Heart right ventricle (tissue), 16 donors: Measurements from ENCODE around the gene NECTIN4. TPM values are rescaled to one million over a fixed set of nuclear protein-coding genes. Genes with fewer than 3 reads are reported as not detected.
"Not testable (repeated sequence)": the region's sequence is repeated elsewhere in the genome, so short reads cannot be mapped to it uniquely, and the experiment has no call there.

Source experiments
- ATAC-seq, 8 donors: fragments of 200-7000 bp; cut with Tn5 transposase; one replicate each; pipeline ENCODE4 v1.9.1; 2020; ENCODE audit warnings: mild to moderate bottlenecking in 8 of 8, moderate library complexity in 8 of 8, moderate number of reproducible peaks in 1 of 8
- DNase-seq, 2 donors: peaks; one replicate each; pipeline ENCODE4 v3.0.0-alpha.2; 2020
- H3K27ac ChIP-seq, 10 donors: fragments of 200-600 bp; sonication (generic) in 2 of 10; one replicate each; pipeline versions ENCODE4 v1.5.0 to v1.8.0; 2020 to 2022; ENCODE audit warnings: mild to moderate bottlenecking in 3 of 10
- H3K27me3 ChIP-seq, 7 donors: fragments of 200-600 bp; one replicate each; pipeline ENCODE4 v1.8.0; 2021 to 2022; ENCODE audit warnings: mild to moderate bottlenecking in 2 of 7
- H3K36me3 ChIP-seq, 9 donors: fragments of 200-600 bp; sonication (generic) in 1 of 9; one replicate each; pipeline versions ENCODE4 v1.5.0 to v1.8.0; 2020 to 2022; ENCODE audit warnings: mild to moderate bottlenecking in 2 of 9
- H3K4me1 ChIP-seq, 9 donors: fragments of 200-600 bp; sonication (generic) in 1 of 9; one replicate each; pipeline versions ENCODE4 v1.5.0 to v1.8.0; 2020 to 2022; ENCODE audit warnings: mild to moderate bottlenecking in 4 of 9
- H3K4me3 ChIP-seq, 10 donors: fragments of 200-600 bp; sonication (generic) in 2 of 10; one replicate each; pipeline versions ENCODE4 v1.5.0 to v1.8.0; 2020 to 2022; ENCODE audit warnings: mild to moderate bottlenecking in 7 of 10, moderate library complexity in 2 of 10
- H3K9me3 ChIP-seq, 11 donors: fragments of 200-600 bp in 10 of 11; sonication (generic) in 2 of 11; one replicate each; pipeline versions ENCODE4 v1.5.0 to v1.8.0; 2013 to 2022; ENCODE audit warnings: mild to moderate bottlenecking in 2 of 11, control low read depth in 1 of 11, moderate library complexity in 1 of 11
- CTCF ChIP-seq, 9 donors: fragments of 200-600 bp; sonication (generic) in 2 of 9; IDR thresholded peaks; one replicate each; pipeline versions ENCODE4 v1.5.0 to v1.8.0; 2021 to 2022; ENCODE audit warnings: antibody characterized with exemption in 9 of 9, mild to moderate bottlenecking in 5 of 9, moderate library complexity in 1 of 9
- WGBS, 2 donors: extraction: QIAGEN DNeasy Blood & Tissue Kit; methylation state at CpG; one replicate each; pipeline ENCODE4 v1.1.7; 2013; ENCODE audit warnings: inconsistent platforms in 1 of 2; 5-methylcytosine and 5-hydroxymethylcytosine counted together
- intact Hi-C, 10 donors: fragments of 100-400 bp; cut with DNase I; formaldehyde crosslinking; loops; one replicate each; pipeline versions ENCODE4 v1.11.1 to v1.14.2; 2022
- polyA plus RNA-seq, 2 donors: library from polyadenylated mRNA; stranded (reverse); fragments of 200-250 nt; gene quantifications; one replicate each; pipeline ENCODE4 v1.2.3, GENCODE V29; 2013
- total RNA-seq, 10 donors: library from RNA; stranded (reverse); fragmentation: NEBNext Ultra II Directional in 3 of 10; extraction: Animal tissue kit (Norgen Biotek cat#: 25700) in 3 of 10; gene quantifications; one replicate each; pipeline versions ENCODE4 v1.2.1 to v1.2.4, GENCODE V29; 2021 to 2023
- donor health status: Arrhythmogenic right ventricular cardiomyopathy.
- donor health status: ischemic (EF 13 %, LVEDD 7.1; RV severe dilation, severe dysfunction).
- donor health status: healthy with polysubstance abuse.
- donor health status: DM: no; HTN: yes; CAD: no.
- donor health status: DM: no; HTN: no; CAD: no.
- donor health status: ischemic (EF 25% LVEDD 6.9; RV normal size, moderate dysfunction).
- donor health status: ischemic (EF 25% LVEDD 5.7; RV mildly dilated, moderate dysfunction).
- donor health status: healthy.
- donor health status: DM: yes; HTN: yes; CAD: no.
- donor health status: Ischemic cardiomyopathy.
- donor health status: ischemic (EF 35%, LVEDD 5.7; RV mildly dilated, moderate dysfunction).
- donor health status: nonischemic (EF 11% LVEDD 7.7; RV severe dilation, severe dysfunction).
- donor health status: DM: yes; HTN: yes; CAD: no.
- donor health status: PGD.
- donor health status: ischemic (EF 29% LVEDD 5.4; RV normal size, mild dysfunction).
- donor health status: nonischemic (EF 23%, LVEDD 6.1; RV moderate dilation, normal function).

The NECTIN4 gene
- total and polyA plus RNA-seq, 12 donors = 0.06 to 0.19 TPM; not detected in 10

- Histone ChIP-seq H3K9me3 (no peaks in the 10 kb centered on the region), H3K4me3 (peak overlapping the region; percentile 23 to 66 (median 58)), H3K27ac (peak overlapping the region in 4 of 10 donors; percentile 35 to 66 (median 56)), H3K4me1 (peaks cover 0 to 25% (median 0%) of the 10 kb centered on the region in 9 donors), H3K27me3 (no peaks in the 10 kb centered on the region), H3K36me3 (peaks cover 0 to 44% (median 39%) of the 10 kb centered on the region in 9 donors)
- DNase-seq = no peak
- 62 to 70% methylated on average over 21 of the region's 21 CpGs for WGBS, 2 donors
- ATAC-seq = peak in 1 of 8 donors; percentile 32
- intact Hi-C loops = no loop called here
- no peak for TF ChIP-seq CTCF (IDR thresholded peaks at IDR 0.05)
Observed at GRCh38 chr1:161037661-161038522, 51.5 kb downstream of the NECTIN4 start.

- intact Hi-C loops = no loop called here
- Histone ChIP-seq H3K27ac (no peak overlapping the region), H3K9me3 (no peaks in the 10 kb centered on the region), H3K36me3 (peaks cover 0 to 3% (median 0%) of the 10 kb centered on the region in 9 donors), H3K4me1 (peaks cover 0 to 26% (median 0%) of the 10 kb centered on the region in 9 donors), H3K4me3 (no peak overlapping the region), H3K27me3 (no peaks in the 10 kb centered on the region)
- no peak for DNase-seq
- WGBS, 2 donors = 97 to 98% methylated on average over 3 of the region's 3 CpGs
- no peak for ATAC-seq
- TF ChIP-seq CTCF (IDR thresholded peaks at IDR 0.05) = no peak
Observed at GRCh38 chr1:161033751-161034150, 55.6 kb downstream of the NECTIN4 start.

- Histone ChIP-seq H3K4me3 (no peak overlapping the region), H3K9me3 (no peaks in the 10 kb centered on the region), H3K4me1 (peaks cover 0 to 17% (median 0%) of the 10 kb centered on the region in 9 donors), H3K27ac (no peak overlapping the region), H3K36me3 (no peaks in the 10 kb centered on the region), H3K27me3 (no peaks in the 10 kb centered on the region)
- ATAC-seq = no peak
- intact Hi-C loops = no loop called here
- WGBS, 2 donors = 38 to 50% methylated on average over 1 of the region's 1 CpG
- no peak for DNase-seq
- TF ChIP-seq CTCF (IDR thresholded peaks at IDR 0.05) = no peak
Observed at GRCh38 chr1:161032409-161032808, 56.9 kb downstream of the NECTIN4 start.

- Histone ChIP-seq H3K27ac (no peak overlapping the region), H3K4me3 (no peak overlapping the region), H3K36me3 (no peaks in the 10 kb centered on the region), H3K4me1 (peaks cover 0 to 17% (median 0%) of the 10 kb centered on the region in 9 donors), H3K9me3 (no peaks in the 10 kb centered on the region), H3K27me3 (no peaks in the 10 kb centered on the region)
- ATAC-seq (no peak), DNase-seq (no peak)
- WGBS, 2 donors = 62 to 74% methylated on average over 2 of the region's 2 CpGs
- no peak for TF ChIP-seq CTCF (IDR thresholded peaks at IDR 0.05)
- intact Hi-C loops = no loop called here
Observed at GRCh38 chr1:161031874-161032273, 57.5 kb downstream of the NECTIN4 start.

GRCh38 chr1:161029466-161029865 lies 59.9 kb downstream of the NECTIN4 start:
- H3K36me3 ChIP-seq, H3K9me3 ChIP-seq, DNase-seq, H3K4me3 ChIP-seq, ATAC-seq, H3K27ac ChIP-seq, H3K27me3 ChIP-seq, intact Hi-C loops: not testable (repeated sequence)
- H3K4me1 ChIP-seq = peaks cover 0 to 17% (median 0%) of the 10 kb centered on the region in 9 donors
- 96 to 97% methylated on average over 29 to 31 of the region's 32 CpGs for WGBS, 2 donors

GRCh38 chr1:161026954-161027353 lies 62.4 kb downstream of the NECTIN4 start:
- H3K9me3 ChIP-seq, H3K4me3 ChIP-seq, DNase-seq, H3K4me1 ChIP-seq, ATAC-seq, H3K27ac ChIP-seq, H3K36me3 ChIP-seq, intact Hi-C loops: not testable (repeated sequence)
- WGBS, 2 donors = 70 to 75% methylated on average over 1 of the region's 1 CpG
- peaks cover 0 to 11% (median 0%) of the 10 kb centered on the region in 7 donors for H3K27me3 ChIP-seq

GRCh38 chr1:161022432-161022831 lies 66.9 kb downstream of the NECTIN4 start:
- H3K27ac ChIP-seq, H3K9me3 ChIP-seq, DNase-seq, intact Hi-C loops, ATAC-seq, H3K4me3 ChIP-seq, H3K36me3 ChIP-seq: not testable (repeated sequence)
- 93 to 94% methylated on average over 12 of the region's 12 CpGs for WGBS, 2 donors
- Histone ChIP-seq H3K4me1 (peaks cover 0 to 46% (median 22%) of the 10 kb centered on the region in 9 donors), H3K27me3 (peaks cover 0 to 11% (median 0%) of the 10 kb centered on the region in 7 donors)
